Measurements from ENCODE around the gene NVL.

The NVL gene

GRCh38 chr1:224216382-224216781 is 113.6 kb downstream of the NVL start:
- TF ChIP-seq ZFX (IDR thresholded peaks at IDR 0.05; ENCODE audit: borderline replicate concordance): no peak
- no peak for TF ChIP-seq CTCF (IDR thresholded peaks at IDR 0.05)

GRCh38 chr1:224213438-224214119 is 116.4 kb downstream of the NVL start:
- no peak overlapping the region for H3K27ac ChIP-seq

More at GRCh38 chr1:224216382-224216781, 113.6 kb downstream of the NVL start:
- H3K27ac ChIP-seq: no peak overlapping the region

GRCh38 chr1:224212618-224213061 is 117.3 kb downstream of the NVL start:
- no peak for TF ChIP-seq ZFX (IDR thresholded peaks at IDR 0.05; ENCODE audit: borderline replicate concordance)
- TF ChIP-seq CTCF (IDR thresholded peaks at IDR 0.05): no peak

More at GRCh38 chr1:224213438-224214119, 116.4 kb downstream of the NVL start:
- TF ChIP-seq ZFX (IDR thresholded peaks at IDR 0.05; ENCODE audit: borderline replicate concordance): no peak
- no peak for TF ChIP-seq CTCF (IDR thresholded peaks at IDR 0.05)

GRCh38 chr1:224211206-224211962 is 118.6 kb downstream of the NVL start:
- TF ChIP-seq ZFX (IDR thresholded peaks at IDR 0.05; ENCODE audit: borderline replicate concordance) (no peak), CTCF (IDR thresholded peaks at IDR 0.05) (no peak)

More at GRCh38 chr1:224212618-224213061, 117.3 kb downstream of the NVL start:
- peak overlapping the region; percentile 87 for H3K27ac ChIP-seq

GRCh38 chr1:224205931-224206538 is 123.9 kb downstream of the NVL start:
- peak overlapping the region; percentile 77 for H3K27ac ChIP-seq

More at GRCh38 chr1:224211206-224211962, 118.6 kb downstream of the NVL start:
- H3K27ac ChIP-seq: peak overlapping the region; percentile 87

GRCh38 chr1:224205438-224205840 is 124.5 kb downstream of the NVL start:
- H3K27ac ChIP-seq: peak overlapping the region; percentile 77
- TF ChIP-seq CTCF (IDR thresholded peaks at IDR 0.05) (no peak), ZFX (IDR thresholded peaks at IDR 0.05; ENCODE audit: borderline replicate concordance) (no peak)

GRCh38 chr1:224203243-224204016 is 126.5 kb downstream of the NVL start:
- TF ChIP-seq CTCF (IDR thresholded peaks at IDR 0.05) (no peak), ZFX (IDR thresholded peaks at IDR 0.05; ENCODE audit: borderline replicate concordance) (no peak)
- peak overlapping the region; percentile 77 for H3K27ac ChIP-seq
